Upper lobe of left lung (tissue), 6 donors: ENCODE data around the gene ADAP2. TPM values are rescaled to one million over a fixed set of nuclear protein-coding genes. Genes with fewer than 3 reads are reported as not detected.

Experiments used
- ATAC-seq, 2 donors: fragments of 200-7000 bp; cut with Tn5 transposase; one replicate each; pipeline ENCODE4 v1.9.1; 2022; ENCODE audit warnings: mild to moderate bottlenecking in 2 of 2, moderate library complexity in 2 of 2; ENCODE audit not compliant: low FRiP score in 2 of 2
- DNase-seq, 2 donors: peaks; one replicate each; pipeline ENCODE4 v3.0.0-alpha.2; 2019 to 2020
- H3K27ac ChIP-seq, 4 donors: fragments of 200-600 bp; sonication (generic); one replicate each; pipeline ENCODE4 v1.5.1; 2016 to 2019
- H3K27me3 ChIP-seq, 4 donors: fragments of 200-600 bp; sonication (generic); one replicate each; pipeline ENCODE4 v1.5.1; 2017 to 2019
- H3K36me3 ChIP-seq, 4 donors: fragments of 200-600 bp; sonication (generic); one replicate each; pipeline ENCODE4 v1.5.1; 2016 to 2019
- H3K4me1 ChIP-seq, 4 donors: fragments of 200-600 bp; sonication (generic); one replicate each; pipeline ENCODE4 v1.5.1; 2018 to 2019
- H3K4me3 ChIP-seq, 4 donors: fragments of 200-600 bp; sonication (generic); one replicate each; pipeline ENCODE4 v1.5.1; 2017 to 2019; ENCODE audit warnings: mild to moderate bottlenecking in 2 of 4, moderate library complexity in 1 of 4
- H3K9me3 ChIP-seq, 4 donors: fragments of 200-600 bp; sonication (generic); one replicate each; pipeline ENCODE4 v1.5.1; 2018 to 2019
- CTCF ChIP-seq, 6 experiments: fragments of 450-650 bp in 4 of 6; fragments of 200-600 bp in 2 of 6; sonication (generic) in 2 of 6; IDR thresholded peaks; one replicate each; pipeline ENCODE4 v1.5.1; 2016 to 2019; ENCODE audit warnings: antibody characterized with exemption in 6 of 6
- EP300 ChIP-seq, 4 donors: sonication (generic); formaldehyde crosslinking; IDR thresholded peaks; one replicate each; pipeline ENCODE4 v1.5.1; 2017; ENCODE audit warnings: antibody characterized with exemption in 4 of 4, control low read depth in 2 of 4
- POLR2A ChIP-seq, 4 donors: fragments of 450-650 bp; IDR thresholded peaks; one replicate each; pipeline ENCODE4 v1.5.1; 2016 to 2017; ENCODE audit warnings: antibody characterized with exemption in 4 of 4, mild to moderate bottlenecking in 2 of 4
- POLR2AphosphoS5 ChIP-seq, 2 donors: sonication (generic); formaldehyde crosslinking; IDR thresholded peaks; one replicate each; pipeline ENCODE4 v1.5.1; 2017; ENCODE audit warnings: antibody characterized with exemption in 2 of 2
- WGBS, 2 donors: methylation state at CpG; one replicate each; pipeline ENCODE4 v1.1.5; 2017 to 2018; 5-methylcytosine and 5-hydroxymethylcytosine counted together
- total RNA-seq, 6 donors: library from RNA; depleted of rRNA in 4 of 6; stranded (reverse); fragments of >200 nt in 4 of 6; gene quantifications; one replicate each; pipeline versions ENCODE4 v1.1.0 to v1.2.1, GENCODE V29; 2016 to 2021
- donor health status: DM: no; HTN: no; CAD: no; lungs with moderate emphysema.
- donor health status: DM: no; HTN: yes; CAD: no; lungs with severe emphysema.

The ADAP2 gene
- total RNA-seq, 6 donors from 2014 or later, result 15.8 to 54.5 (median 25.2) TPM

- Histone ChIP-seq H3K27me3 (no peaks in the 10 kb centered on the region), H3K9me3 (no peaks in the 10 kb centered on the region), H3K4me3 (no peak overlapping the region), H3K36me3 (peaks cover 26 to 74% (median 56%) of the 10 kb centered on the region in 4 donors), H3K27ac (no peak overlapping the region), H3K4me1 (no peaks in the 10 kb centered on the region)
- WGBS, 2 donors, result 89 to 96% methylated on average over 3 of the region's 3 CpGs
- no peak for DNase-seq
- ATAC-seq, result no peak
- TF ChIP-seq EP300 (IDR thresholded peaks at IDR 0.05) (no peak), CTCF (IDR thresholded peaks at IDR 0.05) (no peak), POLR2A (IDR thresholded peaks at IDR 0.05) (no peak), POLR2AphosphoS5 (IDR thresholded peaks at IDR 0.05) (no peak)
These were observed 73.6 kb downstream of the ADAP2 start for GRCh38 chr17:30995347-30995746.

- no peak overlapping the region for H3K4me3 ChIP-seq
- DNase-seq, result no peak
- TF ChIP-seq EP300 (IDR thresholded peaks at IDR 0.05), result no peak
- no peak for TF ChIP-seq POLR2AphosphoS5 (IDR thresholded peaks at IDR 0.05)
- no peak for TF ChIP-seq POLR2A (IDR thresholded peaks at IDR 0.05)
- TF ChIP-seq CTCF (IDR thresholded peaks at IDR 0.05), result no peak
- no peaks in the 10 kb centered on the region for H3K4me1 ChIP-seq
- ATAC-seq, result no peak
- H3K27ac ChIP-seq, result no peak overlapping the region
- H3K36me3 ChIP-seq, result peaks cover 29 to 76% (median 56%) of the 10 kb centered on the region in 4 donors
- no peaks in the 10 kb centered on the region for H3K9me3 ChIP-seq
- 79 to 82% methylated on average over 3 of the region's 3 CpGs for WGBS, 2 donors
- H3K27me3 ChIP-seq, result no peaks in the 10 kb centered on the region
These were observed 74.7 kb downstream of the ADAP2 start for GRCh38 chr17:30996486-30996885.

- peaks cover 29 to 83% (median 60%) of the 10 kb centered on the region in 4 donors for H3K36me3 ChIP-seq
- TF ChIP-seq CTCF (IDR thresholded peaks at IDR 0.05), result no peak
- no peak for TF ChIP-seq POLR2AphosphoS5 (IDR thresholded peaks at IDR 0.05)
- no peak for TF ChIP-seq EP300 (IDR thresholded peaks at IDR 0.05)
- no peak for TF ChIP-seq POLR2A (IDR thresholded peaks at IDR 0.05)
These were observed 75.5 kb downstream of the ADAP2 start for GRCh38 chr17:30997270-30997669.

GRCh38 chr17:30997842-30998241 lies 76.1 kb downstream of the ADAP2 start:
- Histone ChIP-seq H3K27me3 (no peaks in the 10 kb centered on the region), H3K36me3 (peaks cover 29 to 88% (median 59%) of the 10 kb centered on the region in 4 donors), H3K4me3 (no peak overlapping the region), H3K9me3 (no peaks in the 10 kb centered on the region), H3K4me1 (no peaks in the 10 kb centered on the region), H3K27ac (no peak overlapping the region)
- 97% methylated on average over 5 of the region's 5 CpGs for WGBS, 2 donors
- no peak for TF ChIP-seq CTCF (IDR thresholded peaks at IDR 0.05)
- TF ChIP-seq POLR2AphosphoS5 (IDR thresholded peaks at IDR 0.05), result no peak
- no peak for TF ChIP-seq POLR2A (IDR thresholded peaks at IDR 0.05)
- TF ChIP-seq EP300 (IDR thresholded peaks at IDR 0.05), result no peak
- DNase-seq (no peak), ATAC-seq (no peak)

More at GRCh38 chr17:30997270-30997669, 75.5 kb downstream of the ADAP2 start:
- DNase-seq, result no peak
- no peaks in the 10 kb centered on the region for H3K27me3 ChIP-seq
- H3K27ac ChIP-seq, result no peak overlapping the region
- no peaks in the 10 kb centered on the region for H3K4me1 ChIP-seq
- H3K9me3 ChIP-seq, result no peaks in the 10 kb centered on the region
- no peak for ATAC-seq
- no peak overlapping the region for H3K4me3 ChIP-seq
- 96 to 98% methylated on average over 6 of the region's 6 CpGs for WGBS, 2 donors

- Histone ChIP-seq H3K36me3 (peaks cover 29 to 67% (median 41%) of the 10 kb centered on the region in 4 donors), H3K4me3 (no peak overlapping the region)
These were observed 80.3 kb downstream of the ADAP2 start for GRCh38 chr17:31002047-31002446.

More at GRCh38 chr17:31002047-31002446, 80.3 kb downstream of the ADAP2 start:
- no peak for TF ChIP-seq CTCF (IDR thresholded peaks at IDR 0.05)
- TF ChIP-seq POLR2A (IDR thresholded peaks at IDR 0.05), result no peak
- no peak for TF ChIP-seq EP300 (IDR thresholded peaks at IDR 0.05)
- no peak for TF ChIP-seq POLR2AphosphoS5 (IDR thresholded peaks at IDR 0.05)
- ATAC-seq, result no peak
- no peaks in the 10 kb centered on the region for H3K27me3 ChIP-seq
- DNase-seq, result no peak
- no peaks in the 10 kb centered on the region for H3K9me3 ChIP-seq
- WGBS, 2 donors, result 86 to 90% methylated on average over 7 of the region's 7 CpGs
- no peaks in the 10 kb centered on the region for H3K4me1 ChIP-seq
- H3K27ac ChIP-seq, result no peak overlapping the region
